Kidney (tissue), 14 donors: ENCODE measurements around the gene FANCM. TPM values are rescaled to one million over a fixed set of nuclear protein-coding genes. Genes with fewer than 3 reads are reported as not detected.

Source experiments
- DNase-seq, 5 donors: peaks; one replicate each; pipeline ENCODE4 v3.0.0-alpha.2; 2013 to 2020
- FAIRE-seq: peaks from 2 replicates; lab custom pipeline; 2012; peaks lifted over from hg19 to GRCh38; lab: Jason Lieb, UNC
- H3K27ac ChIP-seq, 2 donors: one replicate each; pipeline ENCODE4 v1.7.0; 2013; ENCODE audit warnings: low read depth in 2 of 2, low read length in 2 of 2, inconsistent platforms in 1 of 2
- H3K27me3 ChIP-seq: one replicate; pipeline ENCODE4 v1.7.1; 2013; ENCODE audit warnings: low read length, inconsistent platforms; ENCODE audit not compliant: control insufficient read depth, insufficient read depth
- H3K36me3 ChIP-seq, 3 donors: one replicate each; pipeline versions ENCODE4 v1.7.0 to v1.7.1; 2013; ENCODE audit warnings: low read length in 3 of 3, control low read depth in 1 of 3, inconsistent platforms in 1 of 3; ENCODE audit not compliant: insufficient read depth in 3 of 3, control insufficient read depth in 2 of 3
- H3K4me1 ChIP-seq, 3 donors: one replicate each; pipeline versions ENCODE4 v1.7.0 to v1.7.1; 2013; ENCODE audit warnings: low read length in 3 of 3, inconsistent platforms in 1 of 3, low read depth in 1 of 3; ENCODE audit not compliant: control insufficient read depth in 2 of 3, insufficient read depth in 2 of 3
- H3K4me3 ChIP-seq, 3 donors: one replicate each; pipeline versions ENCODE4 v1.7.0 to v1.8.1; 2013; ENCODE audit warnings: low read length in 3 of 3, control low read depth in 1 of 3, inconsistent platforms in 1 of 3
- H3K9ac ChIP-seq, 3 donors: one replicate each; pipeline versions ENCODE4 v1.7.0 to v1.7.1; 2013; ENCODE audit warnings: low read length in 3 of 3, control low read depth in 1 of 3, inconsistent platforms in 1 of 3
- H3K9me3 ChIP-seq, 3 donors: one replicate each; pipeline versions ENCODE4 v1.7.0 to v1.7.1; 2013; ENCODE audit warnings: low read length in 3 of 3, control low read depth in 1 of 3, inconsistent platforms in 1 of 3; ENCODE audit not compliant: control insufficient read depth in 2 of 3, insufficient read depth in 1 of 3
- intact Hi-C: fragments of 100-400 bp; cut with DNase I; formaldehyde crosslinking; loops from one replicate; pipeline ENCODE4 v1.11.1; 2022
- polyA plus RNA-seq: library from polyadenylated mRNA; stranded (reverse); fragments of 350-450 nt; fragmentation: Illumina TruSeq; extraction: RNeasy Lipid Tissue Mini Kit (QIAGEN cat#74804); gene quantifications from one replicate; pipeline ENCODE4 v1.2.3, GENCODE V29; 2014; ENCODE audit warnings: low read depth, low replicate concordance; ENCODE audit not compliant: insufficient read depth
- total RNA-seq: library from RNA; stranded (reverse); fragmentation: NEBNext Ultra II Directional; extraction: Animal tissue kit (Norgen Biotek cat#: 25700); gene quantifications from one replicate; pipeline ENCODE4 v1.2.1, GENCODE V29; 2021
- TF ChIP-seq, protein P1 (sequence below): IDR thresholded peaks from 3 replicates; pipeline ENCODE4 v1.5.1; 2012; ENCODE audit warnings: mild to moderate bottlenecking, moderate library complexity, borderline replicate concordance; ENCODE audit not compliant: insufficient read depth; ENCODE audit errors: extremely low read depth
- donor health status: control.
- donor health status: control.
- donor health status: control.
- donor health status: control.
- donor health status: control.
- donor health status: DM: yes; HTN: yes; CAD: no.
- donor health status: Normal renal cell carcinoma (clear cell type).

FANCM gene
- total and polyA plus RNA-seq, 2 donors from 2014 or later: 2.6 to 6.4 TPM

DNA sequence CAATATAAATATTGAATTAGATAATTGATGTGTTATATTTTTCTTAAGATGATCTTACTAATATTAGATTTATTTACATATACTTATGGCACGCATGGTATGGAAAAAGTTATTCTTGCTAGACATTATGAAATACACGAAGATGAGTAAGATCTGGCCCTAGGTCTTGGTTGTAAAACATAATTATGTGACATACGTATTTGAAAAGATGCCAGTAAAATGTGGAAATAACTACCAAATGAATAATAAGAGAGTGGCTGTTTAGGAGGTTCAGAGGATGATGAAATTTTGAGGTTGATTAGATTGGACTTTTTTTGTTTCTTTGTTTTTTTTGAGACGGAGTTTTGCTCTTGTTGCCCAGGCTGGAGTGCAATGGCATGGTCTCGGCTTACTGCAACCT lies 41.3 kb downstream of the FANCM start:
- FAIRE-seq (no peak), DNase-seq (no peak)
- Histone ChIP-seq H3K4me3 (no peak overlapping the region), H3K27ac (no peak overlapping the region), H3K4me1 (no peaks in the 10 kb centered on the region), H3K9ac (no peak overlapping the region), H3K36me3 (no peaks in the 10 kb centered on the region), H3K9me3 (no peaks in the 10 kb centered on the region), H3K27me3 (no peaks in the 10 kb centered on the region)
- TF ChIP-seq, protein P1, sequence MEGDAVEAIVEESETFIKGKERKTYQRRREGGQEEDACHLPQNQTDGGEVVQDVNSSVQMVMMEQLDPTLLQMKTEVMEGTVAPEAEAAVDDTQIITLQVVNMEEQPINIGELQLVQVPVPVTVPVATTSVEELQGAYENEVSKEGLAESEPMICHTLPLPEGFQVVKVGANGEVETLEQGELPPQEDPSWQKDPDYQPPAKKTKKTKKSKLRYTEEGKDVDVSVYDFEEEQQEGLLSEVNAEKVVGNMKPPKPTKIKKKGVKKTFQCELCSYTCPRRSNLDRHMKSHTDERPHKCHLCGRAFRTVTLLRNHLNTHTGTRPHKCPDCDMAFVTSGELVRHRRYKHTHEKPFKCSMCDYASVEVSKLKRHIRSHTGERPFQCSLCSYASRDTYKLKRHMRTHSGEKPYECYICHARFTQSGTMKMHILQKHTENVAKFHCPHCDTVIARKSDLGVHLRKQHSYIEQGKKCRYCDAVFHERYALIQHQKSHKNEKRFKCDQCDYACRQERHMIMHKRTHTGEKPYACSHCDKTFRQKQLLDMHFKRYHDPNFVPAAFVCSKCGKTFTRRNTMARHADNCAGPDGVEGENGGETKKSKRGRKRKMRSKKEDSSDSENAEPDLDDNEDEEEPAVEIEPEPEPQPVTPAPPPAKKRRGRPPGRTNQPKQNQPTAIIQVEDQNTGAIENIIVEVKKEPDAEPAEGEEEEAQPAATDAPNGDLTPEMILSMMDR: no peak
- intact Hi-C loops: no loop called here

DNA sequence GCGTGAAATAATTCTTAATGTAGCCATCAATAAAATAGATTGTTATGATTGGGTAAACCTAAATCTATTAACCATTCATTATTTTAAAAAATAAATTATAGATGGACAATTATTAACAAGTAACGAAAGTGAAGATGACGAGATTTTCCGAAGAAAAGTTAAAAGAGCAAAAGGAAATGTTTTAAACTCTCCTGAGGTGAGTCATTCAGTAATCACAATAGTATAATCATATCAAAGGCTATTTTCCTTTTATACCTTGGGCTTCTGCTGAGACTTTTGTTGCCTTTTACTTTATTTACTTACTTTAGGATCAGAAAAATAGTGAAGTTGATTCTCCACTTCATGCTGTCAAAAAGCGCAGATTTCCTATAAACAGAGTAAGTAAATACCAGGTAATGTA lies 45.6 kb downstream of the FANCM start:
- Histone ChIP-seq H3K27ac (no peak overlapping the region), H3K4me1 (no peaks in the 10 kb centered on the region), H3K9ac (no peak overlapping the region), H3K9me3 (no peaks in the 10 kb centered on the region), H3K27me3 (no peaks in the 10 kb centered on the region), H3K36me3 (no peaks in the 10 kb centered on the region), H3K4me3 (no peak overlapping the region)
- TF ChIP-seq, protein P1: no peak
- DNase-seq (no peak), FAIRE-seq (no peak)
- intact Hi-C loops: no loop called here

DNA sequence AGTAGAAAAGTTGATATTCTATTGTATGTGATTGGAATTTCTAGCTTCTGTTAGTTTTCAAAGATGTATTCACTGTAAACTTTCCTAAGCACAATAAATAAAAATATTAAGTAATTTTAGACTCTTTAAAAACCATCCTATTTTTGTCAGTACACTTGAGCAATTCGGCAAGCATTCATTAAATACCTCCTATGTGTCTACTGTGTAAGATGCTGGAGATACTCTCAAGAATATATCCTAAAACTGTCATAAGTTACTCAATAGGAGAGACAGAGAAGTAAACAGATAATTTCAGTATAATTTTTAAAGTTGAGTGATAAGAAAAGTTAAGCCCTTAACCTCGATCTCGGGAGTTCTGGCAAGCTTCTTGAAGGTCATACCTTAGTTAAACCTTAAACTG lies 46.1 kb downstream of the FANCM start:
- TF ChIP-seq, protein P1: no peak
- Histone ChIP-seq H3K4me1 (no peaks in the 10 kb centered on the region), H3K27me3 (no peaks in the 10 kb centered on the region), H3K36me3 (no peaks in the 10 kb centered on the region), H3K27ac (no peak overlapping the region), H3K9ac (no peak overlapping the region), H3K9me3 (no peaks in the 10 kb centered on the region), H3K4me3 (no peak overlapping the region)
- intact Hi-C loops: no loop called here
- DNase-seq (no peak), FAIRE-seq (no peak)
